ENCODE measurements around the gene MTFR1L.

The MTFR1L gene

GRCh38 chr1:25819491-25820246 is at the start of gene MTFR1L:
TSS of gene MTFR1L (plus strand) at chr1:25819954. CDS start at chr1:25823105, 3,151 bp downstream.
- peak; percentile 94 for DNase-seq

DNA sequence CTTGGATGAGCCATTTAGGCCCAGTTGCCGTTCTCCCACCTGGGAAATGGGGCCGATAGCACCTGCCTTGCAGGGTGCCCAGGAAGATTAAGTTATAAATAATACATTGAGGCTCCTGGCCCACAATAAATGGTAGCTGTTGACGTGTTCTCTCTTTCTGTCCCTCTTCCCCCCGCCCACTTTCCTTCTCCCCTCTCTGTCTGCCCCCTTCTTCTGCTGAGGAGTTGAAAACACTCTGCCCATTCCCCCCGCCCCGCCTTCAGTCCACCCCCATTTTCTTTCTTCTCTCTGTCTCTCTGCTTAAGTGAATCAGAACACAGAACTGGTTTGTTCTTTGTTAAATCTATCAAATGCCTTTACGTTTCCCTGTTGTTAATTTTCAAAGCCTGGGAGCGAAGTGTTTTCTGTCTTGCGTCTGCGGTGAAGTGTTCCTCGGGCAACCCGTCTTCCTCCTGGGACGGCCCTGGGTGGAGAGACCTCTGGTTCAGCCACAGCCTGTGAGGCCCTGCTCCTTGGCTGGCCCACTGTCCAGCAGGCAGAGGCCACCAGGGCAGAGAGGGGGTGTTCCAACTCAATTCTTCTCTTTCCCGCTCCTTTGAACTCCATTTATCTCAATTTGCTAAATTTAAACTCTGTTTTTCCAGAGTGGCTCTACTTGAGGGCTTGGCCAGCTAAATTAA is 49.1 kb upstream of the MTFR1L start:
- DNase-seq = no peak

DNA sequence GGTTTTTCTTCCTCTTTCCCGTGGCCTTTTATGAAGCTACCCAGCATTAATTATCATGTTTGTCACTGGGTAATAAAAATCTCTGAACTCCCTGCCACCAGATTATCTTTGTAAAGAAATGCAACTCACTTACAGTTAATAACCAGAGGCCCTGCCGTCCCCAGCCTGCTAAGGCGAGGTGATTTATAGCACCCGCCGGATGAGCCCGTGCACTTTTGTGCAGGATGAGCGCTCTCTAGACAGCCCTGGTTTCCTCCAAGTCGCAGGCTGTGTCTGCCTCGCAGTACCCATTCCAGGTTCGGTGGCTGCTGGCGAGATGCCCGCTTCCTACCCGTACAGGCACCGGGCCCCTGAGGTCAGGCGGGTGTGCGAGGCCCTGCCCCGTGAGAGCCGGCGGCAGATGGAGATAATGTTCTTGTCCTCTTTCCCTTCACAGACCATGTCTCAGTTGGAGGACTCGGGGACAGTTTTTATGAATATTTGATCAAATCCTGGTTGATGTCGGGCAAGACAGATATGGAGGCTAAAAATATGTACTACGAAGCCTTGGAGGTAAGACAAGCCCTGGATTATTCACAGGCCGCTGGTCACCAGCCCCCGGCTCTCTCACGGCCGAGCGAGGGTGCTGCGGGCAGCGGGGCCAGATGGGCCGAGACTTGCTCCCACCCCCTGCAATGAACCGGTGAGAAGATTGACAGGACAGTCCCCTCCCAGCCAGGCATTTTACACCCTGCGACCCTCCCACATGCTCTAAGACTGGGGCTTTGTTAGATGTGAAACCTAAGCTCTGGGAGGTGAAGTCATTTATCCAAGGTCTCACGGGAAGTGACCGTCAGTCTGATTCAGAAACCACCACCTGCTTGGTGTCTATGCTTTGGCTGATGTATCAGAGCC is 48.3 kb upstream of the MTFR1L start:
- DNase-seq = peak; percentile 40

GRCh38 chr1:25772164-25772563 is 47.6 kb upstream of the MTFR1L start:
- DNase-seq = no peak

DNA sequence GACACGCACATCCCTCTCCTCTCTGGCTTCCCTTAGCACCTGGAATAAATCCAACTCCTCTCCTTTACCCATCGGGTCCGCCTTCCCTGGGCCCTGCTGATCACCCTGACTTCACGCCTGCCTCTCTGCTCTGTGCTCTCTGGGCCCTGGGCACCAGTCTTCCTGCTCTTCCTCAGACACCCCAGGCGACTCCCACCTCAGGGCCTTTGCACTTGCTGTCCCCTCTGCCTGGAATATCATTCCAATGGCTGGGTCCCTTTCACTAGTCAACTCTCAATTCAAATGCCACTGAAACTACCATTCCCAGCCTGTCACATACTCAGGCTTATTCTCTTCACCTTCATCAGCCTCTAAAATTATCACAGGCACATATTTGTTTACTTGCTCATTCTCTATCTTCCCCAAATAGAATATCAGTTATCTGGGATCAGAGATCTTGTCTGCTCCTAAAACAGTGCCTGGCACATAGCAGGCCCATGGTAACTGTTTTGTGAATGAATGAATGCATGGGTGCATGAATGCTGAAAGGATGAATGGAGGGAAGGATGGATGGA is 47.0 kb upstream of the MTFR1L start:
- no peak for DNase-seq

- DNase-seq = no peak
These were observed 46.2 kb upstream of the MTFR1L start for GRCh38 chr1:25773441-25774125.

- no peak for DNase-seq
These were observed 45.4 kb upstream of the MTFR1L start for GRCh38 chr1:25774206-25774803.

DNA sequence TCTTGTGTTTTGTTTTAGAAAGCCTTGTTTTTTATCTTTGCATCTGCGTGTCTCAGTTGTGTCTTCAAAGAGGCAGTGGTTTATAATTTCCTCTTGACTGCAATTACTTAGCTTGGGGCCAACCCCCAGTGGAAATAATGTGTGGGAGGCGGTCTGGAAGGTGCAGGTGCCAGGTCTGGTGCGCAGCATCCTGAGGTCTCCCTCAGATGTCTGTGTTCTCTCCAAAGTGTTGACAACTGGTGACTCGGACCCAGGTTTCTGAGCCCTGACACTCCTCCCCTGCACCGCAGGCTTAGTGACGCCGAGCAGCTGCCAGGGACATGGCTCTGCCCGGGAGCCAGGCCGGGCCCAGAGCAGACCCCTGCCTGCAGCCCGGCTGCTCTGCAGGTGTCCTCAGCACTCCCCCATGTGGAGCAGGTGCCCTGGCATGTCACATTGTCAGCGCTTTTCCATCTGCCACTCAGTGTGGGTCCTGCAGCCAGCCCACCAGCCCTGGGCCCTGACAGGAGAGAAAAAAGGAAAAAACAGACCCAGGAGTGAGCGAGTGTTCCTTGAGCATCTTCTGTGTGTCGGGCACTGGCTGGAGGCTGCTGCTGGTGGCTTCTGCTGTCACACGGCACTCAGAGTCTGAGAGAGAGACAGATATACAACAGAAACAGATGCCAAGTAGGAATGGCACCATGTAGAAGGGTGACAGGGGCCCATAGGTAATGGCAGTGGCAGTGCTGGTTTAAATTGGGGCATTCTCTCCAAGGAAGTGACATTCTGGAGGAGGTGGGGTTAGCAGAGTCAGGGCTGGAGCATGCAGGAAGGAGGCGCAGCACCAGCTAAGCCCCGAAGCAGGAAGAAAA is 44.6 kb upstream of the MTFR1L start:
- DNase-seq = peak; percentile 73

- DNase-seq = no peak
These were observed 40.4 kb upstream of the MTFR1L start for GRCh38 chr1:25779388-25779787.

GRCh38 chr1:25779894-25780293 is 39.9 kb upstream of the MTFR1L start:
- DNase-seq = no peak

GRCh38 chr1:25780318-25781129 is 39.2 kb upstream of the MTFR1L start:
- DNase-seq = no peak

GRCh38 chr1:25781130-25781433 is 38.7 kb upstream of the MTFR1L start:
- DNase-seq = no peak

- no peak for DNase-seq
These were observed 37.0 kb upstream of the MTFR1L start for GRCh38 chr1:25782608-25783201.

DNA sequence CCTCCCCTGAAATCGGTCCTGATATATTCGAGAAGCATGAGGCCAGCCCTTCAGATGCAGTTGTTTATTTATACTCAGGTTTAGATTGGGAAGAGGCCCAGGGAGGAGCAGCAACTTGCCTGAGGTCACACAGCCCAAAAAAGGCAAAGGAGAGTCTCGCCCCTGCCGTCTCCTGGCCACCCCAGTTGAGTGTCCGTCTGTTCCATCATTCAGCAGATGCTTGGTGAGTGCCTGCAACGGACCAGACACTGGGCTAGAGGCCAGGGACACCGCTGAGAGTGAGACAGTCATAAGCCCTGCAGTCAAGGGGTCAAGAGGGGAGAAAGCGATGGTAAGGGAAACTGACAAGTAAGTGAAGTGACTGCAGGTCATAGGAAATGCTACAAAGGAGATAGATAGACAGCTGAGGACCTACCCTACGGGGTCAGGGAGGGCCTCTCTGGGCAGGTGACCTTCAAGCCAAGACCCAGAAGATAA is 35.1 kb upstream of the MTFR1L start:
- no peak for DNase-seq

DNA sequence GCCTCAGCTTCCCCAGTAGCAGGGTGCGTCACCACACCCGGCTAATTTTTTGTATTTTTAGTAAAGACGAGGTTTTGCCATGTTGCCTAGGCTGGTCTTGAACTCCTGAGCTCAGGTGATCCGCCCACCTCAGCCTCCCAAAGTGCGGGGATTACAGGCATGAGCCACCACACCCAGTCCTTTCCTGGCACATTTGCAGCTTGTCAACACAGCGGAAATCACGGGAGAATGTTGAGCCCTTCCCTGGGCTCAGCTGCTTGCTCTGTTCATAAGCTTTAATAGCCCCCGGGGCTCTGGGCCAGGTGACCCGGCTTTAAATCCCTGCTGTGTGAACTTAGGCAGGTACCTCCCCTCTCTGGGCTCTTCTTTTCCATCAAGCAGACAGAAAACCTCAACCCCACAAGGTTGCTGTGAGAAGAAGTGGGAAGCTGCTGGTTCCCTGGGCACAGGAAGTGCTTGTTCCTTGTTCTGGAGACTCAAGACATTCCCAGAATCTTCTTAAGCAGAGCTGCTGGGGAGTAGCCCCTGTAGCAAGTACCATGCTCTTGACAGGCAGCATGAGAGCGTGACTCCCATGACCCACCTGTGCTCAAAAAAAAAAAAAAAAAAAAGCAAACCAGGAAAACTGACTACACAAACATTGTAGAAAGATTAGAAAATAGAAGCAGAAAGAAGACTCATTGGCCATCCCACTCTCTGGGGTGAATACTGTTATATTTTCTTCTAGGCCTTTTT is 34.3 kb upstream of the MTFR1L start:
- no peak for DNase-seq

- DNase-seq = no peak
These were observed 32.6 kb upstream of the MTFR1L start for GRCh38 chr1:25786887-25787759.

- DNase-seq = no peak
These were observed 32.0 kb upstream of the MTFR1L start for GRCh38 chr1:25787760-25788166.

DNA sequence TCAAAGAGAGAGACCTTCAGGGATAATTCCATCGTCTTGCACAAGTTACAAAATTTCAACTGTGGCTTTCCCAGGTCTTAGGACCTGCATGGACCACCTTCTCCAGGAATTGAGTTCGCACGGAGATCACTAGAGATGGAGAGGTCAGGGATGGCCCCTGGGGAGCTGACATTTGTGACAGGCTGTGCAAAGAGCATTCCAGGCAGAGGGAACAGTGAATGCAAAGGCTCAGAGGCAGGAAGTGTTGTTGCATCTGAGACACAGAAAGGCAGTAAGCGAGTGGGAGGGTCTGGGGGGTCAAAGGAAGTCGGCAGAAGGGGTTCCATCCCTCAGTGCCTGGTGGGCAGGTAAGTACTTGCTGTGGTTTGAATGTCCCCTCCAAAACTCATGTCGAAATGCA is 29.3 kb upstream of the MTFR1L start:
- DNase-seq = no peak

All from stimulated activated CD4-positive, alpha-beta T cell treated with anti-CD3 and anti-CD28 coated beads, Interleukin-4, amount 100 ng/mL, for 1 hour (primary cell).